Spleen (tissue), 11 donors: ENCODE results near the gene NLGN1. TPM values are rescaled to one million over a fixed set of nuclear protein-coding genes. Genes with fewer than 3 reads are reported as not detected.

Source experiments
- DNase-seq: peaks from one replicate; pipeline ENCODE4 v3.0.0-alpha.2; 2020
- H3K27ac ChIP-seq, 8 donors: fragments of 200-600 bp; sonication (generic) in 7 of 8; 1 replicate in 4 of 8; 2 replicates in 4 of 8; pipeline versions ENCODE4 v1.5.0 to v1.8.0; 2016 to 2021; ENCODE audit warnings: inconsistent platforms in 4 of 8, mild to moderate bottlenecking in 4 of 8, moderate library complexity in 1 of 8
- H3K27me3 ChIP-seq, 7 donors: fragments of 200-600 bp; sonication (generic) in 6 of 7; replicated peaks in 1 of 7; 1 replicate in 4 of 7; 2 replicates in 3 of 7; pipeline versions ENCODE4 v1.5.0 to v1.8.0; 2016 to 2021; ENCODE audit warnings: inconsistent platforms in 3 of 7, mild to moderate bottlenecking in 1 of 7
- H3K36me3 ChIP-seq, 6 donors: fragments of 200-600 bp; sonication (generic) in 5 of 6; 1 replicate in 4 of 6; 2 replicates in 2 of 6; pipeline versions ENCODE4 v1.5.0 to v1.8.0; 2016 to 2021; ENCODE audit warnings: inconsistent platforms in 2 of 6
- H3K4me1 ChIP-seq, 6 donors: fragments of 200-600 bp; sonication (generic) in 5 of 6; 1 replicate in 3 of 6; 2 replicates in 3 of 6; pipeline versions ENCODE4 v1.5.0 to v1.8.0; 2016 to 2021; ENCODE audit warnings: inconsistent platforms in 3 of 6
- H3K4me3 ChIP-seq, 8 donors: fragments of 200-600 bp; sonication (generic) in 7 of 8; 1 replicate in 4 of 8; 2 replicates in 4 of 8; pipeline versions ENCODE4 v1.5.0 to v1.8.0; 2016 to 2021; ENCODE audit warnings: inconsistent platforms in 4 of 8, mild to moderate bottlenecking in 4 of 8, moderate library complexity in 2 of 8
- H3K9me3 ChIP-seq, 8 donors: fragments of 200-600 bp; sonication (generic) in 7 of 8; 1 replicate in 4 of 8; 2 replicates in 4 of 8; pipeline versions ENCODE4 v1.5.0 to v1.8.0; 2016 to 2021; ENCODE audit warnings: inconsistent platforms in 4 of 8
- CTCF ChIP-seq, 11 experiments: fragments of 200-600 bp in 7 of 11; fragments of 450-650 bp in 4 of 11; sonication (generic) in 4 of 11; IDR thresholded peaks in 8 of 11; conservative IDR thresholded peaks in 3 of 11; 1 replicate in 7 of 11; 2 replicates in 4 of 11; pipeline versions ENCODE4 v1.4.0 to v1.8.0; 2016 to 2021; ENCODE audit warnings: antibody characterized with exemption in 11 of 11, inconsistent platforms in 4 of 11, mild to moderate bottlenecking in 1 of 11
- POLR2A ChIP-seq, 3 donors: fragments of 450-650 bp; IDR thresholded peaks; one replicate each; pipeline ENCODE4 v1.5.1; 2017; ENCODE audit warnings: antibody characterized with exemption in 3 of 3, mild to moderate bottlenecking in 1 of 3
- POLR2AphosphoS5 ChIP-seq, 3 donors: sonication (generic); formaldehyde crosslinking; IDR thresholded peaks; one replicate each; pipeline ENCODE4 v1.5.1; 2017; ENCODE audit warnings: antibody characterized with exemption in 3 of 3
- WGBS, 5 donors: extraction: QIAGEN DNeasy Blood & Tissue Kit in 3 of 5; methylation state at CpG; one replicate each; pipeline versions ENCODE4 v1.1.5 to v1.1.7; 2013 to 2018; 5-methylcytosine and 5-hydroxymethylcytosine counted together
- intact Hi-C: fragments of 100-400 bp; cut with DNase I; formaldehyde crosslinking; loops from one replicate; pipeline ENCODE4 v1.15.0; 2023; ENCODE audit warnings: low total_unique reads
- polyA plus RNA-seq, 3 donors: library from polyadenylated mRNA; stranded (reverse); fragments of 200-250 nt; gene quantifications; one replicate each; pipeline ENCODE4 v1.2.1, GENCODE V29; 2013
- total RNA-seq, 7 donors: library from RNA; depleted of rRNA in 3 of 7; stranded (reverse); fragments of >200 nt in 3 of 7; fragmentation: NEBNext Ultra II Directional in 4 of 7; extraction: Animal tissue kit (Norgen Biotek cat#: 25700) in 4 of 7; gene quantifications; one replicate each; pipeline versions ENCODE4 v1.1.0 to v1.2.1, GENCODE V29; 2016 to 2021
- donor health status: healthy with polysubstance abuse.
- donor health status: DM: no; HTN: no; CAD: no; lungs with moderate emphysema.
- donor health status: DM: no; HTN: no; CAD: no.
- donor health status: Bipolar disorder and iron deficiency.
- donor health status: healthy.
- donor health status: DM: no; HTN: no; CAD: no.
- donor health status: DM: yes; HTN: yes; CAD: no.

The NLGN1 gene
- total and polyA plus RNA-seq, 10 donors = 0.03 to 0.13 (median 0.03) TPM; not detected in 7

- Histone ChIP-seq H3K27ac (no peak overlapping the region), H3K4me1 (no peaks in the 10 kb centered on the region), H3K9me3 (no peaks in the 10 kb centered on the region), H3K4me3 (no peak overlapping the region), H3K27me3 (no peaks in the 10 kb centered on the region), H3K36me3 (no peaks in the 10 kb centered on the region)
- 60 to 68% (median 65%) methylated on average over 2 of the region's 2 CpGs for WGBS, 5 donors
- no peak for TF ChIP-seq CTCF (IDR thresholded peaks at IDR 0.05 in 8 of 11, conservative IDR thresholded peaks at IDR 0.05 in 3 of 11)
- TF ChIP-seq POLR2AphosphoS5 (IDR thresholded peaks at IDR 0.05) = no peak
- TF ChIP-seq POLR2A (IDR thresholded peaks at IDR 0.05) = no peak
- no peak for DNase-seq
- intact Hi-C loops = no loop called here
Observed at GRCh38 chr3:173936316-173936715, 538.8 kb downstream of the NLGN1 start.

- Histone ChIP-seq H3K4me3 (no peak overlapping the region), H3K9me3 (no peaks in the 10 kb centered on the region), H3K4me1 (no peaks in the 10 kb centered on the region), H3K27ac (no peak overlapping the region), H3K27me3 (no peaks in the 10 kb centered on the region), H3K36me3 (no peaks in the 10 kb centered on the region)
- 54 to 76% (median 65%) methylated on average over 4 of the region's 4 CpGs for WGBS, 5 donors
- intact Hi-C loops = no loop called here
- no peak for DNase-seq
- TF ChIP-seq CTCF (IDR thresholded peaks at IDR 0.05 in 8 of 11, conservative IDR thresholded peaks at IDR 0.05 in 3 of 11) = no peak
- no peak for TF ChIP-seq POLR2AphosphoS5 (IDR thresholded peaks at IDR 0.05)
- no peak for TF ChIP-seq POLR2A (IDR thresholded peaks at IDR 0.05)
Observed at GRCh38 chr3:173938159-173938558, 540.6 kb downstream of the NLGN1 start.

GRCh38 chr3:173938616-173939015 lies 541.1 kb downstream of the NLGN1 start:
- Histone ChIP-seq H3K36me3 (no peaks in the 10 kb centered on the region), H3K27me3 (no peaks in the 10 kb centered on the region), H3K4me1 (no peaks in the 10 kb centered on the region), H3K27ac (no peak overlapping the region), H3K9me3 (no peaks in the 10 kb centered on the region), H3K4me3 (no peak overlapping the region)
- 51 to 78% (median 61%) methylated on average over 2 of the region's 2 CpGs for WGBS, 5 donors
- intact Hi-C loops = no loop called here
- DNase-seq = no peak
- no peak for TF ChIP-seq CTCF (IDR thresholded peaks at IDR 0.05 in 8 of 11, conservative IDR thresholded peaks at IDR 0.05 in 3 of 11)
- no peak for TF ChIP-seq POLR2AphosphoS5 (IDR thresholded peaks at IDR 0.05)
- TF ChIP-seq POLR2A (IDR thresholded peaks at IDR 0.05) = no peak

GRCh38 chr3:173939331-173939730 lies 541.8 kb downstream of the NLGN1 start:
- Histone ChIP-seq H3K27me3 (no peaks in the 10 kb centered on the region), H3K27ac (no peak overlapping the region), H3K36me3 (no peaks in the 10 kb centered on the region), H3K9me3 (no peaks in the 10 kb centered on the region), H3K4me3 (no peak overlapping the region), H3K4me1 (no peaks in the 10 kb centered on the region)
- no peak for DNase-seq
- WGBS, 5 donors = 52 to 68% (median 56%) methylated on average over 2 of the region's 2 CpGs
- intact Hi-C loops = no loop called here
- TF ChIP-seq CTCF (IDR thresholded peaks at IDR 0.05 in 8 of 11, conservative IDR thresholded peaks at IDR 0.05 in 3 of 11) (no peak), POLR2AphosphoS5 (IDR thresholded peaks at IDR 0.05) (no peak), POLR2A (IDR thresholded peaks at IDR 0.05) (no peak)
